HS-27A (cell line): ENCODE measurements around the gene UBE2H.

Experiments
- DNase-seq: peaks from one replicate; pipeline ENCODE4 v3.0.0-alpha.2; 2012; ENCODE audit warnings: low read depth, missing footprints

Gene UBE2H

GRCh38 chr7:129950191-129950932 is 2.4 kb downstream of the UBE2H start:
- no peak for DNase-seq

GRCh38 chr7:129949292-129950133 is 3.2 kb downstream of the UBE2H start:
- no peak for DNase-seq

- no peak for DNase-seq
These were observed 3.9 kb downstream of the UBE2H start for GRCh38 chr7:129948877-129949291.

GRCh38 chr7:129948338-129948737 is 4.4 kb downstream of the UBE2H start:
- no peak for DNase-seq

- no peak for DNase-seq
These were observed 5.1 kb downstream of the UBE2H start for GRCh38 chr7:129947701-129948100.

- no peak for DNase-seq
These were observed 5.7 kb downstream of the UBE2H start for GRCh38 chr7:129947049-129947448.

- DNase-seq = no peak
These were observed 6.5 kb downstream of the UBE2H start for GRCh38 chr7:129946282-129946681.

- DNase-seq = no peak
These were observed 9.4 kb downstream of the UBE2H start for GRCh38 chr7:129943352-129943751.

GRCh38 chr7:129940329-129940728 is 12.4 kb downstream of the UBE2H start:
- DNase-seq = no peak

GRCh38 chr7:129939881-129940280 is 12.9 kb downstream of the UBE2H start:
- DNase-seq = no peak

- DNase-seq = no peak
These were observed 19.1 kb downstream of the UBE2H start for GRCh38 chr7:129933627-129934026.

GRCh38 chr7:129926618-129927017 is 26.1 kb downstream of the UBE2H start:
- no peak for DNase-seq

GRCh38 chr7:129925416-129926002 is 27.3 kb downstream of the UBE2H start:
- DNase-seq = no peak

GRCh38 chr7:129924602-129925001 is 28.2 kb downstream of the UBE2H start:
- no peak for DNase-seq

- DNase-seq = no peak
These were observed 29.1 kb downstream of the UBE2H start for GRCh38 chr7:129923709-129924108.

- no peak for DNase-seq
These were observed 33.3 kb downstream of the UBE2H start for GRCh38 chr7:129919492-129919891.

GRCh38 chr7:129918922-129919321 is 33.8 kb downstream of the UBE2H start:
- DNase-seq = no peak

- DNase-seq = no peak
These were observed 34.8 kb downstream of the UBE2H start for GRCh38 chr7:129917934-129918333.

GRCh38 chr7:129914536-129915272 is 38.1 kb downstream of the UBE2H start:
- no peak for DNase-seq

GRCh38 chr7:129913428-129913827 is 39.3 kb downstream of the UBE2H start:
- no peak for DNase-seq

- DNase-seq = no peak
These were observed 41.0 kb downstream of the UBE2H start for GRCh38 chr7:129911790-129912189.

- no peak for DNase-seq
These were observed 43.1 kb downstream of the UBE2H start for GRCh38 chr7:129909669-129910068.
